ENCODE results near the gene TAS1R3. TPM values are rescaled to one million over a fixed set of nuclear protein-coding genes. Genes with fewer than 3 reads are reported as not detected.

The TAS1R3 gene
- total RNA-seq, 1 experiment from 2014 or later: 0.22 TPM

GRCh38 chr1:1315435-1315954 is 15.6 kb upstream of the TAS1R3 start:
- Mint-ChIP-seq H3K9me3 (no peaks in the 10 kb centered on the region), H3K27ac (peak overlapping the region; percentile 91), H3K27me3 (ENCODE audit: low read depth) (no peaks in the 10 kb centered on the region), H3K4me1 (peaks cover 15% of the 10 kb centered on the region), H3K4me3 (peak overlapping the region; percentile 43; the same call in 1 of the 2 replicates), H3K36me3 (peaks cover 24% of the 10 kb centered on the region)
- DNase-seq (ENCODE audit: low spot score) (peak; percentile 67), ATAC-seq (peak; percentile 74)
- POLR2A ChIA-PET: interaction anchor here (1.1 to 1.3 kb wide), 2 partner anchors 11 to 17 kb away, joined by 5 to 7 read pairs; no protein-coding TSS in a partner anchor
- CTCF ChIA-PET: interaction anchor here (0.8 to 3.0 kb wide), 9 partner anchors 10 to 54 kb away, joined by 3 to 10 read pairs (median 5); no protein-coding TSS in a partner anchor
- no peak for TF ChIP-seq ZNF138 (CRISPR knock-in tag; conservative IDR thresholded peaks at IDR 0.05)
- TF ChIP-seq GRHL2 (CRISPR knock-in tag; IDR thresholded peaks at IDR 0.05; ENCODE audit: insufficient replicate concordance, severe bottlenecking): no peak
- no peak for TF ChIP-seq ZBTB21 (CRISPR knock-in tag; IDR thresholded peaks at IDR 0.05; ENCODE audit: borderline replicate concordance)
- TF ChIP-seq NR3C1 (CRISPR knock-in tag; conservative IDR thresholded peaks at IDR 0.05; ENCODE audit: low read depth): no peak
- TF ChIP-seq SP1 (CRISPR knock-in tag; conservative IDR thresholded peaks at IDR 0.05): no peak
- TF ChIP-seq ETV6 (CRISPR knock-in tag; IDR thresholded peaks at IDR 0.05): no peak
- no peak for TF ChIP-seq FOXP1 (CRISPR knock-in tag; IDR thresholded peaks at IDR 0.05; ENCODE audit: borderline replicate concordance)
- no peak for TF ChIP-seq NFYB (CRISPR knock-in tag; conservative IDR thresholded peaks at IDR 0.05; ENCODE audit: low read depth)
- no peak for TF ChIP-seq SMAD3 (CRISPR knock-in tag; IDR thresholded peaks at IDR 0.05; ENCODE audit: borderline replicate concordance)
- no peak for TF ChIP-seq ATF3 (CRISPR knock-in tag; conservative IDR thresholded peaks at IDR 0.05)
- no peak for TF ChIP-seq TEAD1 (CRISPR knock-in tag; IDR thresholded peaks at IDR 0.05)
- no peak for TF ChIP-seq ARID4B (CRISPR knock-in tag; IDR thresholded peaks at IDR 0.05; ENCODE audit: borderline replicate concordance)
- peak; percentile 84 for TF ChIP-seq MAX (CRISPR knock-in tag; IDR thresholded peaks at IDR 0.05)
- peak; percentile 72 for TF ChIP-seq USF1 (CRISPR knock-in tag; IDR thresholded peaks at IDR 0.05)
- no peak for TF ChIP-seq ATF1 (CRISPR knock-in tag; IDR thresholded peaks at IDR 0.05)
- TF ChIP-seq AR (CRISPR knock-in tag; IDR thresholded peaks at IDR 0.05): no peak
- no peak for TF ChIP-seq MYBL2 (CRISPR knock-in tag; IDR thresholded peaks at IDR 0.05)
- TF ChIP-seq ZNF281 (CRISPR knock-in tag; IDR thresholded peaks at IDR 0.05): 0 out of 2 replicates have a peak, but pooled peaks have one; percentile 11
- TF ChIP-seq NR2C2 (CRISPR knock-in tag; IDR thresholded peaks at IDR 0.05): no peak
- TF ChIP-seq TEAD4 (CRISPR knock-in tag; IDR thresholded peaks at IDR 0.05): no peak
- TF ChIP-seq HMGXB4 (CRISPR knock-in tag; IDR thresholded peaks at IDR 0.05): no peak
- TF ChIP-seq TCF7 (CRISPR knock-in tag; IDR thresholded peaks at IDR 0.05; ENCODE audit: low read depth): no peak
- TF ChIP-seq GABPB1 (CRISPR knock-in tag; IDR thresholded peaks at IDR 0.05): no peak
- TF ChIP-seq USF2 (CRISPR knock-in tag; IDR thresholded peaks at IDR 0.05): peak; percentile 75

All from WTC11 (cell line).